MM.1S (cell line): Measurements from ENCODE around the gene TUBB4B.

Source experiments
- DNase-seq: peaks from one replicate; pipeline ENCODE4 v3.0.0-alpha.2; 2015
- H2AFZ ChIP-seq: fragments of 300-600 bp; sonication (generic); 2 replicates; pipeline ENCODE4 v1.6.0; 2016; ENCODE audit warnings: antibody characterized with exemption, low read length
- H3F3A ChIP-seq: fragments of 300-600 bp; sonication (generic); 2 replicates; pipeline ENCODE4 v1.6.1; 2016; ENCODE audit warnings: mild to moderate bottlenecking, antibody characterized with exemption, low read length, moderate library complexity, mixed read lengths; ENCODE audit not compliant: insufficient read depth
- H3K27ac ChIP-seq: fragments of 300-600 bp; sonication (generic); 2 replicates; pipeline ENCODE4 v1.5.1; 2016; ENCODE audit warnings: mild to moderate bottlenecking, low read length
- H3K27me3 ChIP-seq: fragments of 300-600 bp; sonication (generic); replicated peaks from 2 replicates; pipeline ENCODE4 v1.6.0; 2016; ENCODE audit warnings: low read length; ENCODE audit not compliant: insufficient read depth
- H3K36me3 ChIP-seq: fragments of 300-600 bp; sonication (generic); replicated peaks from 2 replicates; pipeline ENCODE4 v1.6.1; 2016; ENCODE audit warnings: mild to moderate bottlenecking, low read length, mixed read lengths; ENCODE audit not compliant: insufficient read depth
- H3K4me1 ChIP-seq: fragments of 300-600 bp; sonication (generic); 2 replicates; pipeline ENCODE4 v1.6.1; 2016; ENCODE audit warnings: low read length, mixed read lengths
- H3K4me2 ChIP-seq: fragments of 300-600 bp; sonication (generic); 2 replicates; pipeline ENCODE4 v1.6.0; 2016; ENCODE audit warnings: low read depth, low read length
- H3K4me3 ChIP-seq: fragments of 300-600 bp; sonication (generic); 2 replicates; pipeline ENCODE4 v1.5.1; 2016; ENCODE audit warnings: low read length, mixed read lengths
- H3K79me2 ChIP-seq: fragments of 300-600 bp; sonication (generic); 2 replicates; pipeline ENCODE4 v1.6.1; 2016; ENCODE audit warnings: mixed run types, low read length, mixed read lengths
- H3K9ac ChIP-seq: fragments of 300-600 bp; sonication (generic); 2 replicates; pipeline ENCODE4 v1.6.1; 2016; ENCODE audit warnings: low read length, mixed read lengths
- H3K9me2 ChIP-seq: fragments of 300-600 bp; sonication (generic); replicated peaks from 2 replicates; pipeline ENCODE4 v1.6.1; 2016; ENCODE audit warnings: mild to moderate bottlenecking, low read length, mixed read lengths; ENCODE audit not compliant: insufficient read depth
- H3K9me3 ChIP-seq: fragments of 300-600 bp; sonication (generic); replicated peaks from 2 replicates; pipeline ENCODE4 v1.6.1; 2016; ENCODE audit warnings: mild to moderate bottlenecking, low read length, mixed read lengths; ENCODE audit not compliant: insufficient read depth
- H4K20me1 ChIP-seq: fragments of 300-600 bp; sonication (generic); 2 replicates; pipeline ENCODE4 v1.6.1; 2016; ENCODE audit warnings: mild to moderate bottlenecking, low read length, moderate library complexity, mixed read lengths; ENCODE audit not compliant: insufficient read depth
- EZH2 ChIP-seq: fragments of 300-600 bp; sonication (generic); optimal IDR thresholded peaks from 2 replicates; pipeline ENCODE3; 2017; ENCODE audit warnings: low read depth, mild to moderate bottlenecking, antibody characterized with exemption, low read length, mixed read lengths
- EZH2phosphoT487 ChIP-seq: fragments of 300-600 bp; sonication (generic); IDR thresholded peaks from 2 replicates; pipeline ENCODE4 v1.6.1; 2018; ENCODE audit warnings: antibody characterized with exemption, low read length
- TF ChIP-seq, protein P1 (sequence below): fragments of 300-600 bp; sonication (generic); IDR thresholded peaks from 2 replicates; pipeline ENCODE4 v1.5.1; 2016; ENCODE audit warnings: antibody characterized with exemption, low read length, mixed read lengths

TUBB4B gene

DNA sequence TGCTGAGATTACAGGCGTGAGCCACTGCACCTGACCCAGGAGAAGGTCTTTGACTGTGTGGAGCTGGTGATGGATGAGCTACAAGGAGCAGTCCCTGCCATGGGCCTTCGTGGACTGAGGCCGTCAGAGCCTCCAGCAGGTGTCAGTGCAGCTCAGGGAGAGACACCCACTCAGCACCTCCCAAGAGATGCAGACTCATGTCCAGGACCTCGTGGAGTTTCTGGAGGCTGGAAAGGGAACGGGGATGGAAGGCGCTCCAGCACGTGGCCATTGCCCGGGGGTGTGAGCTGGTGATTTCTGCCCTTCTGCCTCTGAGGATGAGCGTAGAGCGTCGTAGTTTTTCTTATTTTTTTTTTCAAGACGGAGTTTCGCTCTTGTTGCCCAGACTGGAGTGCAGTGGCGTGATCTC, 45.9 kb downstream of the TUBB4B start:
- Histone ChIP-seq H4K20me1 (no peaks in the 10 kb centered on the region), H3K79me2 (no peaks in the 10 kb centered on the region), H3K9me3 (no peaks in the 10 kb centered on the region), H3K4me2 (no peak overlapping the region), H3K27ac (no peak overlapping the region), H3K36me3 (no peaks in the 10 kb centered on the region), H3K9me2 (no peaks in the 10 kb centered on the region), H3K4me3 (no peak overlapping the region), H3F3A (peaks cover 7% of the 10 kb centered on the region; the same call in 1 of the 2 replicates), H3K4me1 (no peaks in the 10 kb centered on the region), H3K27me3 (no peaks in the 10 kb centered on the region; the same call in 1 of the 2 replicates), H2AFZ (no peak overlapping the region), H3K9ac (no peak overlapping the region)
- DNase-seq: peak; percentile 48
- TF ChIP-seq EZH2: no peak
- TF ChIP-seq, protein P1, sequence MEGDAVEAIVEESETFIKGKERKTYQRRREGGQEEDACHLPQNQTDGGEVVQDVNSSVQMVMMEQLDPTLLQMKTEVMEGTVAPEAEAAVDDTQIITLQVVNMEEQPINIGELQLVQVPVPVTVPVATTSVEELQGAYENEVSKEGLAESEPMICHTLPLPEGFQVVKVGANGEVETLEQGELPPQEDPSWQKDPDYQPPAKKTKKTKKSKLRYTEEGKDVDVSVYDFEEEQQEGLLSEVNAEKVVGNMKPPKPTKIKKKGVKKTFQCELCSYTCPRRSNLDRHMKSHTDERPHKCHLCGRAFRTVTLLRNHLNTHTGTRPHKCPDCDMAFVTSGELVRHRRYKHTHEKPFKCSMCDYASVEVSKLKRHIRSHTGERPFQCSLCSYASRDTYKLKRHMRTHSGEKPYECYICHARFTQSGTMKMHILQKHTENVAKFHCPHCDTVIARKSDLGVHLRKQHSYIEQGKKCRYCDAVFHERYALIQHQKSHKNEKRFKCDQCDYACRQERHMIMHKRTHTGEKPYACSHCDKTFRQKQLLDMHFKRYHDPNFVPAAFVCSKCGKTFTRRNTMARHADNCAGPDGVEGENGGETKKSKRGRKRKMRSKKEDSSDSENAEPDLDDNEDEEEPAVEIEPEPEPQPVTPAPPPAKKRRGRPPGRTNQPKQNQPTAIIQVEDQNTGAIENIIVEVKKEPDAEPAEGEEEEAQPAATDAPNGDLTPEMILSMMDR: peak; percentile 53

DNA sequence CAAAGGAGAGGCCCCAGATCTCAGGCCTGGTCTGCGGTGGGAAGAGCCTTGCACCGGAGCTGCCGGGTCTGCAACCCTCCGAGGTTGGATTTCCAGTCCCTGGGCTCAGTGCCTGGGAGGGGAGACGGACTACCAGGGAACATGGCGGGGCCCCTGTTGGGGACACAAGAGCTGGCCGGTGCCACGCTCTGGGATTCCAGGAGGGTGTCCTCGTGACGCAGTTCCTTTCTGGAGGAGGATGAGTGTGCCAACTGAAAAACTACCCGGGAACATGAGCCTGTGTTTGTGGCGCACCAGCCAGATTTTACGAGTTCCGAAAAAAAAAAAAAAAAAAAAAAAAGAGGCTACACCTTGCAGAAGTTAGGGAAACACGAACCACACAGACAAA, 52.0 kb downstream of the TUBB4B start:
- TF ChIP-seq, protein P1: no peak
- no peak for TF ChIP-seq EZH2phosphoT487
- no peak for TF ChIP-seq EZH2
- Histone ChIP-seq H2AFZ (no peak overlapping the region), H3K27ac (no peak overlapping the region), H3K4me1 (no peaks in the 10 kb centered on the region), H4K20me1 (no peaks in the 10 kb centered on the region), H3K9ac (no peak overlapping the region), H3K79me2 (no peaks in the 10 kb centered on the region), H3K9me3 (no peaks in the 10 kb centered on the region), H3F3A (no peaks in the 10 kb centered on the region), H3K36me3 (no peaks in the 10 kb centered on the region), H3K27me3 (peaks cover 52% of the 10 kb centered on the region), H3K4me3 (no peak overlapping the region), H3K4me2 (no peak overlapping the region), H3K9me2 (no peaks in the 10 kb centered on the region)
- DNase-seq: no peak
